ENCODE results near the gene PPP1R26.
A peak's percentile ranks its signal among the peaks of the same experiment; 100 is the strongest.

PPP1R26 gene

GRCh38 chr9:135499326-135500070, 19.9 kb downstream of the PPP1R26 start:
- no peak for TF ChIP-seq FOXP2 (optimal IDR thresholded peaks at IDR 0.05; ENCODE audit: borderline replicate concordance, extremely low read depth, extremely low read length, insufficient read depth)
- TF ChIP-seq SIN3A (IDR thresholded peaks at IDR 0.05; ENCODE audit: borderline replicate concordance, insufficient read depth, low read length): 0 out of 2 replicates have a peak, but pooled peaks have one; percentile 61

- no peak for TF ChIP-seq TAF1 (IDR thresholded peaks at IDR 0.05; ENCODE audit: borderline replicate concordance, insufficient read depth, low read length)
- 0 out of 2 replicates have a peak, but pooled peaks have one; percentile 8 for TF ChIP-seq POLR2AphosphoS5 (IDR thresholded peaks at IDR 0.05; ENCODE audit: low read depth, low read length)
These were observed 20.5 kb downstream of the PPP1R26 start for GRCh38 chr9:135500071-135500524.

- TF ChIP-seq TAF1 (IDR thresholded peaks at IDR 0.05; ENCODE audit: borderline replicate concordance, insufficient read depth, low read length) (peak; percentile 77; the same call in 1 of the 2 replicates), POLR2AphosphoS5 (IDR thresholded peaks at IDR 0.05; ENCODE audit: low read depth, low read length) (peak; percentile 39), FOXP2 (optimal IDR thresholded peaks at IDR 0.05; ENCODE audit: borderline replicate concordance, extremely low read depth, extremely low read length, insufficient read depth) (no peak)
These were observed 21.1 kb downstream of the PPP1R26 start, which contains the start of gene MRPS2 for GRCh38 chr9:135500525-135501260. MRPS2 (plus strand) TSS chr9:135500682; CDS start chr9:135500711, 29 bp downstream.

GRCh38 chr9:135501261-135502167, 21.9 kb downstream of the PPP1R26 start:
- TF ChIP-seq REST (IDR thresholded peaks at IDR 0.05; ENCODE audit: insufficient read depth in 1 of 2, low read depth in 2 of 2, low read length in 2 of 2) (no peak), SIN3A (IDR thresholded peaks at IDR 0.05; ENCODE audit: borderline replicate concordance, insufficient read depth, low read length) (no peak; the same call in 1 of the 2 replicates), TAF1 (IDR thresholded peaks at IDR 0.05; ENCODE audit: borderline replicate concordance, insufficient read depth, low read length) (no peak), POLR2AphosphoS5 (IDR thresholded peaks at IDR 0.05; ENCODE audit: low read depth, low read length) (peak; percentile 42; the same call in 1 of the 2 replicates), FOXP2 (optimal IDR thresholded peaks at IDR 0.05; ENCODE audit: borderline replicate concordance, extremely low read depth, extremely low read length, insufficient read depth) (no peak)

- no peak for TF ChIP-seq POLR2AphosphoS5 (IDR thresholded peaks at IDR 0.05; ENCODE audit: low read depth, low read length)
- no peak for TF ChIP-seq FOXP2 (optimal IDR thresholded peaks at IDR 0.05; ENCODE audit: borderline replicate concordance, extremely low read depth, extremely low read length, insufficient read depth)
- no peak for TF ChIP-seq REST (IDR thresholded peaks at IDR 0.05; ENCODE audit: insufficient read depth in 1 of 2, low read depth in 2 of 2, low read length in 2 of 2)
- TF ChIP-seq TAF1 (IDR thresholded peaks at IDR 0.05; ENCODE audit: borderline replicate concordance, insufficient read depth, low read length): no peak
- no peak for TF ChIP-seq SIN3A (IDR thresholded peaks at IDR 0.05; ENCODE audit: borderline replicate concordance, insufficient read depth, low read length)
These were observed 22.7 kb downstream of the PPP1R26 start for GRCh38 chr9:135502168-135502872.

- no peak for TF ChIP-seq POLR2AphosphoS5 (IDR thresholded peaks at IDR 0.05; ENCODE audit: low read depth, low read length)
- TF ChIP-seq FOXP2 (optimal IDR thresholded peaks at IDR 0.05; ENCODE audit: borderline replicate concordance, extremely low read depth, extremely low read length, insufficient read depth): no peak
- TF ChIP-seq REST (IDR thresholded peaks at IDR 0.05; ENCODE audit: insufficient read depth in 1 of 2, low read depth in 2 of 2, low read length in 2 of 2): no peak
- TF ChIP-seq TAF1 (IDR thresholded peaks at IDR 0.05; ENCODE audit: borderline replicate concordance, insufficient read depth, low read length): no peak
- no peak for TF ChIP-seq SIN3A (IDR thresholded peaks at IDR 0.05; ENCODE audit: borderline replicate concordance, insufficient read depth, low read length)
These were observed 23.3 kb downstream of the PPP1R26 start for GRCh38 chr9:135502873-135503321.
